DMS 273 (cell line): ENCODE results near the gene DIP2A.

Experiments used
- DNase-seq: peaks from one replicate; lab custom pipeline; 2025; ENCODE audit not compliant: unreplicated experiment; lab: John Stamatoyannopoulos, UW

Gene DIP2A

DNA sequence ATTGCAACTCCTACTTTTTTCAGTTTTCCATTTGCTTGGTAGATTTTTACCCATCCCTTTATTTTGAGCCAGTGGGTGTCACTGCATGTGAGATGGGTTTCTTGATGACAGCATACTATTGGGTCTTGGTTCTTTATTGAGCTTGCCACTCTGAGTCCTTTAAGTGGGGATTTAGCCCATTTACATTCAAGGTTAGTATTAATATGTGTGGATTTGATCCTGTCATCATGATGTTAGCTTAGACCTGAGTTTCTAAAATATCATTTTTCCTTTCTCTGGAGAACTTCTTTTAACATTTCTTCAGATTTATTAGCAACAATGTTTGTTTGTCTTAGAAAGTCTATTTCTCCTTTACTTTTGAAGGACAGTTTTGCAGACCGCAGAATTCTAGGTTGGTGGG is 158.0 kb downstream of the DIP2A start:
- DNase-seq: no peak

- no peak for DNase-seq
These were observed 158.8 kb downstream of the DIP2A start for GRCh38 chr21:46617267-46618051.

DNA sequence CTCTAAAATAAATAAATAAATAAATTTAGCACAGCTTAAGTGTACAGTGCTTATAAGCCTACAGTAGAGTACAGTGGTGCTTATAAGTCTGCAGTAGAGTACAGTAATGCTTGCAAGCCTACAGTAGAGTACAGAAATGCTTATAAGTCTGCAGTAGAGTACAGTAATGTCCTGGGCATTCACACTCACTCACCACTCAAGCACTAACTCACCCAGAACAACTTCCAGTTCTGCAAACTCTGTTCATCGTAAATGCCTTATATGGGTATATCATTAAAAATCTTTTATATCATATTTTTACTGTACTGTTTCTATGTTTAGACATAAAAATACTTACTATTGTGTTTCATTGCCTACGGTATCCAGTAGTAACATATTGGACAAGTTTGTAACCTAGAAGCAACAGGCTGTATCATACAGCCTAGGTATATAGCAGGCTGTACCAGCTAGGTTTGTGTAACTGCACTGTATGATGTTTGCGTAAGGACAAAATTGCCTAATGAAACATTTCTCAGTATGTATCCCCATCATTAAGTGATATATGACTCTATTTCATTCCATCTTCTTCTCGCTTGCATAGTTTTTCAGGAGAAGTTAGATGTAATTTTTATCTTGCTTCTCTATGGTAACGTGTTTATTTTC is 160.2 kb downstream of the DIP2A start:
- no peak for DNase-seq
